ENCODE data around the gene PACS2.

Gene PACS2

GRCh38 chr14:105330491-105330895 lies 15.9 kb downstream of the PACS2 start:
- Histone ChIP-seq H3K14ac (ENCODE audit: low read length in 2 of 2) (no peak overlapping the region), H2AFZ (ENCODE audit: low read depth, low read length) (no peak overlapping the region), H4K91ac (ENCODE audit: low read length) (peak overlapping the region; percentile 10), H3K27ac (ENCODE audit: low read length, poor library complexity, severe bottlenecking) (no peak overlapping the region), H3K4ac (ENCODE audit: low read depth in 1 of 2, low read length in 2 of 2) (no peak overlapping the region), H3K18ac (ENCODE audit: low read depth in 1 of 2, low read length in 2 of 2) (no peak overlapping the region), H2BK120ac (ENCODE audit: low read depth, low read length) (no peak overlapping the region), H2BK15ac (ENCODE audit: low read depth, poor library complexity, severe bottlenecking) (no peak overlapping the region), H2BK5ac (ENCODE audit: low read depth, low read length, poor library complexity, severe bottlenecking) (no peak overlapping the region), H3K9me3 (ENCODE audit: control insufficient read depth, low read length) (no peaks in the 10 kb centered on the region), H2AK5ac (ENCODE audit: low read length, severe bottlenecking) (no peak overlapping the region), H4K8ac (ENCODE audit: low read length) (no peak overlapping the region), H3K23ac (ENCODE audit: low read length in 2 of 2) (no peak overlapping the region), H3K4me3 (ENCODE audit: insufficient read depth in 1 of 2, low read depth in 1 of 2, low read length in 2 of 2) (no peak overlapping the region), H3K4me2 (ENCODE audit: low read length, poor library complexity, severe bottlenecking) (no peak overlapping the region), H3K4me1 (ENCODE audit: control insufficient read depth, insufficient read depth, low read depth, low read length) (peaks cover 35% of the 10 kb centered on the region), H3K36me3 (ENCODE audit: control insufficient read depth in 1 of 2, insufficient read depth in 2 of 2, low read depth in 1 of 2, low read length in 2 of 2) (peaks cover 0 to 38% of the 10 kb centered on the region in 2 experiments), H3K27me3 (ENCODE audit: control insufficient read depth in 1 of 2, insufficient read depth in 1 of 2, low read length in 2 of 2) (no peaks in the 10 kb centered on the region), H3K9ac (ENCODE audit: low read length) (no peak overlapping the region), H2BK12ac (ENCODE audit: low read length in 2 of 2) (no peak overlapping the region), H3K79me1 (replicated peaks; ENCODE audit: low read length, poor library complexity, severe bottlenecking) (peaks cover 69% of the 10 kb centered on the region)
- WGBS: 73% methylated on average over 13 of the region's 13 CpGs
- peak; percentile 35 for DNase-seq

GRCh38 chr14:105331575-105332349 lies 17.2 kb downstream of the PACS2 start:
- H3K27me3 ChIP-seq (ENCODE audit: control insufficient read depth in 1 of 2, insufficient read depth in 1 of 2, low read length in 2 of 2): no peaks in the 10 kb centered on the region
- H3K4ac ChIP-seq (ENCODE audit: low read depth in 1 of 2, low read length in 2 of 2): no peak overlapping the region
- H3K36me3 ChIP-seq (ENCODE audit: control insufficient read depth in 1 of 2, insufficient read depth in 2 of 2, low read depth in 1 of 2, low read length in 2 of 2): peaks cover 0 to 41% of the 10 kb centered on the region in 2 experiments
- H3K27ac ChIP-seq (ENCODE audit: low read length, poor library complexity, severe bottlenecking): no peak overlapping the region
- H2BK15ac ChIP-seq (ENCODE audit: low read depth, poor library complexity, severe bottlenecking): no peak overlapping the region
- no peak overlapping the region for H4K8ac ChIP-seq (ENCODE audit: low read length)
- peaks cover 70% of the 10 kb centered on the region for H3K79me1 ChIP-seq (replicated peaks; ENCODE audit: low read length, poor library complexity, severe bottlenecking)
- no peak overlapping the region for H2BK5ac ChIP-seq (ENCODE audit: low read depth, low read length, poor library complexity, severe bottlenecking)
- H4K91ac ChIP-seq (ENCODE audit: low read length): no peak overlapping the region
- no peak overlapping the region for H3K14ac ChIP-seq (ENCODE audit: low read length in 2 of 2)
- H2AK5ac ChIP-seq (ENCODE audit: low read length, severe bottlenecking): no peak overlapping the region
- no peak overlapping the region for H2AFZ ChIP-seq (ENCODE audit: low read depth, low read length)
- WGBS: 92% methylated on average over 7 of the region's 8 CpGs
- no peak overlapping the region for H3K18ac ChIP-seq (ENCODE audit: low read depth in 1 of 2, low read length in 2 of 2)
- no peaks in the 10 kb centered on the region for H3K9me3 ChIP-seq (ENCODE audit: control insufficient read depth, low read length)
- H2BK120ac ChIP-seq (ENCODE audit: low read depth, low read length): no peak overlapping the region
- H3K4me2 ChIP-seq (ENCODE audit: low read length, poor library complexity, severe bottlenecking): no peak overlapping the region
- H3K9ac ChIP-seq (ENCODE audit: low read length): no peak overlapping the region
- H3K23ac ChIP-seq (ENCODE audit: low read length in 2 of 2): no peak overlapping the region
- DNase-seq: no peak
- H2BK12ac ChIP-seq (ENCODE audit: low read length in 2 of 2): no peak overlapping the region
- no peak overlapping the region for H3K4me3 ChIP-seq (ENCODE audit: insufficient read depth in 1 of 2, low read depth in 1 of 2, low read length in 2 of 2)
- H3K4me1 ChIP-seq (ENCODE audit: control insufficient read depth, insufficient read depth, low read depth, low read length): peaks cover 32% of the 10 kb centered on the region

GRCh38 chr14:105332350-105332874 lies 17.9 kb downstream of the PACS2 start:
- DNase-seq: no peak
- Histone ChIP-seq H4K91ac (ENCODE audit: low read length) (peak overlapping the region; percentile 32), H3K27ac (ENCODE audit: low read length, poor library complexity, severe bottlenecking) (no peak overlapping the region), H3K9ac (ENCODE audit: low read length) (no peak overlapping the region), H2AK5ac (ENCODE audit: low read length, severe bottlenecking) (no peak overlapping the region), H3K27me3 (ENCODE audit: control insufficient read depth in 1 of 2, insufficient read depth in 1 of 2, low read length in 2 of 2) (no peaks in the 10 kb centered on the region), H3K4me1 (ENCODE audit: control insufficient read depth, insufficient read depth, low read depth, low read length) (peaks cover 25% of the 10 kb centered on the region), H3K79me1 (replicated peaks; ENCODE audit: low read length, poor library complexity, severe bottlenecking) (peaks cover 70% of the 10 kb centered on the region), H3K4ac (ENCODE audit: low read depth in 1 of 2, low read length in 2 of 2) (peak overlapping the region in 1 of 2 experiments; percentile 51), H3K36me3 (ENCODE audit: control insufficient read depth in 1 of 2, insufficient read depth in 2 of 2, low read depth in 1 of 2, low read length in 2 of 2) (peaks cover 0 to 40% of the 10 kb centered on the region in 2 experiments), H3K9me3 (ENCODE audit: control insufficient read depth, low read length) (no peaks in the 10 kb centered on the region), H4K8ac (ENCODE audit: low read length) (no peak overlapping the region), H3K4me2 (ENCODE audit: low read length, poor library complexity, severe bottlenecking) (no peak overlapping the region), H3K14ac (ENCODE audit: low read length in 2 of 2) (no peak overlapping the region), H2BK5ac (ENCODE audit: low read depth, low read length, poor library complexity, severe bottlenecking) (no peak overlapping the region), H3K18ac (ENCODE audit: low read depth in 1 of 2, low read length in 2 of 2) (no peak overlapping the region), H3K23ac (ENCODE audit: low read length in 2 of 2) (no peak overlapping the region), H2BK12ac (ENCODE audit: low read length in 2 of 2) (no peak overlapping the region), H2AFZ (ENCODE audit: low read depth, low read length) (no peak overlapping the region), H3K4me3 (ENCODE audit: insufficient read depth in 1 of 2, low read depth in 1 of 2, low read length in 2 of 2) (no peak overlapping the region), H2BK15ac (ENCODE audit: low read depth, poor library complexity, severe bottlenecking) (no peak overlapping the region), H2BK120ac (ENCODE audit: low read depth, low read length) (no peak overlapping the region)
- WGBS: 90% methylated on average over 11 of the region's 11 CpGs

GRCh38 chr14:105333020-105333490 lies 18.5 kb downstream of the PACS2 start:
- Histone ChIP-seq H3K4me1 (ENCODE audit: control insufficient read depth, insufficient read depth, low read depth, low read length) (peaks cover 26% of the 10 kb centered on the region), H2AK5ac (ENCODE audit: low read length, severe bottlenecking) (no peak overlapping the region), H2BK12ac (ENCODE audit: low read length in 2 of 2) (no peak overlapping the region), H4K91ac (ENCODE audit: low read length) (peak overlapping the region; percentile 35), H2BK5ac (ENCODE audit: low read depth, low read length, poor library complexity, severe bottlenecking) (no peak overlapping the region), H2BK120ac (ENCODE audit: low read depth, low read length) (no peak overlapping the region), H2BK15ac (ENCODE audit: low read depth, poor library complexity, severe bottlenecking) (no peak overlapping the region), H3K4me2 (ENCODE audit: low read length, poor library complexity, severe bottlenecking) (no peak overlapping the region), H3K79me1 (replicated peaks; ENCODE audit: low read length, poor library complexity, severe bottlenecking) (peaks cover 74% of the 10 kb centered on the region), H3K4ac (ENCODE audit: low read depth in 1 of 2, low read length in 2 of 2) (no peak overlapping the region), H3K9me3 (ENCODE audit: control insufficient read depth, low read length) (no peaks in the 10 kb centered on the region), H3K9ac (ENCODE audit: low read length) (no peak overlapping the region), H3K14ac (ENCODE audit: low read length in 2 of 2) (peak overlapping the region in 1 of 2 experiments; percentile 35), H4K8ac (ENCODE audit: low read length) (peak overlapping the region; percentile 73), H3K27ac (ENCODE audit: low read length, poor library complexity, severe bottlenecking) (no peak overlapping the region), H3K18ac (ENCODE audit: low read depth in 1 of 2, low read length in 2 of 2) (no peak overlapping the region), H2AFZ (ENCODE audit: low read depth, low read length) (no peak overlapping the region), H3K23ac (ENCODE audit: low read length in 2 of 2) (no peak overlapping the region), H3K36me3 (ENCODE audit: control insufficient read depth in 1 of 2, insufficient read depth in 2 of 2, low read depth in 1 of 2, low read length in 2 of 2) (peaks cover 0 to 43% of the 10 kb centered on the region in 2 experiments), H3K27me3 (ENCODE audit: control insufficient read depth in 1 of 2, insufficient read depth in 1 of 2, low read length in 2 of 2) (no peaks in the 10 kb centered on the region), H3K4me3 (ENCODE audit: insufficient read depth in 1 of 2, low read depth in 1 of 2, low read length in 2 of 2) (no peak overlapping the region)
- no peak for DNase-seq
- 90% methylated on average over 15 of the region's 15 CpGs for WGBS

Data from mesenchymal stem cell (in vitro differentiated cells and primary cell).